GM23338 (cell line): ENCODE measurements around the gene ZFHX2. TPM values are rescaled to one million over a fixed set of nuclear protein-coding genes. Genes with fewer than 3 reads are reported as not detected.

ENCODE experiments used
- ATAC-seq: fragments of 200-7000 bp; cut with Tn5 transposase; 3 replicates; pipeline ENCODE4 v1.9.1; 2020
- DNase-seq: peaks from one replicate; pipeline ENCODE4 v3.0.0-alpha.2; 2015; ENCODE audit warnings: low spot score
- H2AFZ ChIP-seq: fragments of 200-600 bp; sonication (generic); 2 replicates; pipeline ENCODE4 v1.8.0; 2016; ENCODE audit warnings: antibody characterized with exemption, mild to moderate bottlenecking, moderate library complexity
- H3F3A ChIP-seq: fragments of 200-600 bp; sonication (generic); replicated peaks from 2 replicates; pipeline ENCODE4 v1.8.0; 2017; ENCODE audit warnings: antibody characterized with exemption, mixed run types, low read depth
- H3K27ac ChIP-seq: fragments of 200-600 bp; sonication (generic); 2 replicates; pipeline ENCODE4 v1.6.1; 2016; ENCODE audit warnings: low read depth
- H3K27me3 ChIP-seq: fragments of 200-600 bp; sonication (generic); 2 replicates; pipeline ENCODE4 v1.8.0; 2016; ENCODE audit warnings: mild to moderate bottlenecking, mixed run types, moderate library complexity; ENCODE audit not compliant: insufficient read depth
- H3K36me3 ChIP-seq: fragments of 200-600 bp; sonication (generic); 2 replicates; pipeline ENCODE4 v1.8.0; 2016; ENCODE audit warnings: mild to moderate bottlenecking; ENCODE audit not compliant: insufficient read depth
- H3K4me1 ChIP-seq: fragments of 200-600 bp; sonication (generic); 2 replicates; pipeline ENCODE4 v1.8.0; 2016; ENCODE audit warnings: mild to moderate bottlenecking, moderate library complexity; ENCODE audit not compliant: insufficient read depth
- H3K4me2 ChIP-seq: fragments of 200-600 bp; sonication (generic); 2 replicates; pipeline ENCODE4 v1.7.1; 2017; ENCODE audit warnings: mixed run types
- H3K4me3 ChIP-seq: fragments of 200-600 bp; sonication (generic); 2 replicates; pipeline ENCODE4 v1.6.1; 2016; ENCODE audit warnings: mixed run types
- H3K79me2 ChIP-seq: fragments of 200-600 bp; sonication (generic); replicated peaks from 2 replicates; pipeline ENCODE4 v1.8.0; 2017; ENCODE audit warnings: mild to moderate bottlenecking; ENCODE audit not compliant: insufficient read depth
- H3K9me2 ChIP-seq: fragments of 200-600 bp; sonication (generic); 2 replicates; pipeline ENCODE4 v1.8.0; 2017; ENCODE audit not compliant: insufficient read depth
- H4K20me1 ChIP-seq: fragments of 200-600 bp; sonication (generic); replicated peaks from 2 replicates; pipeline ENCODE4 v1.8.0; 2017; ENCODE audit warnings: mild to moderate bottlenecking; ENCODE audit not compliant: insufficient read depth
- H3K27ac Mint-ChIP-seq: 2 replicates; pipeline ENCODE4 v1.8.0; 2020; ENCODE audit warnings: inconsistent platforms, mild to moderate bottlenecking, moderate library complexity, mixed read lengths
- H3K27me3 Mint-ChIP-seq: 3 replicates; pipeline ENCODE4 v1.8.0; 2022; ENCODE audit warnings: low read depth, mild to moderate bottlenecking, moderate library complexity, mixed read lengths, inconsistent platforms; ENCODE audit not compliant: insufficient read depth, poor library complexity
- H3K36me3 Mint-ChIP-seq: 3 replicates; pipeline ENCODE4 v1.8.0; 2021; ENCODE audit warnings: low read depth, mild to moderate bottlenecking, inconsistent platforms, moderate library complexity, mixed read lengths
- H3K4me1 Mint-ChIP-seq: 3 replicates; pipeline ENCODE4 v1.8.0; 2020; ENCODE audit warnings: mild to moderate bottlenecking, inconsistent platforms, mixed read lengths
- H3K4me3 Mint-ChIP-seq: 3 replicates; pipeline ENCODE4 v1.8.0; 2021; ENCODE audit warnings: moderate library complexity, mild to moderate bottlenecking, inconsistent platforms, mixed read lengths
- H3K9me3 Mint-ChIP-seq: 3 replicates; pipeline ENCODE4 v1.8.0; 2020; ENCODE audit warnings: moderate library complexity, mild to moderate bottlenecking, inconsistent platforms, mixed read lengths
- CREB1 ChIP-seq: fragments of 250-450 bp; sonication (Bioruptor Pico); IDR thresholded peaks from 2 replicates; pipeline ENCODE4 v1.5.0; 2020; ENCODE audit warnings: low read depth, mild to moderate bottlenecking, moderate library complexity
- CTCF ChIP-seq, 2 experiments: fragments of 200-600 bp in 1 of 2; sonication (generic) in 1 of 2; conservative IDR thresholded peaks; 2 replicates each; pipeline versions ENCODE4 v1.5.1 to v1.6.1; 2016 to 2017; ENCODE audit warnings: antibody characterized with exemption in 2 of 2, low read depth in 2 of 2, mild to moderate bottlenecking in 2 of 2, moderate library complexity in 1 of 2
- ETS1 ChIP-seq: IDR thresholded peaks from 2 replicates; pipeline ENCODE4 v1.6.1; 2016; ENCODE audit warnings: antibody characterized with exemption
- EZH2 ChIP-seq: fragments of 200-600 bp; sonication (generic); IDR thresholded peaks from one replicate; pipeline ENCODE4 v1.8.0; 2017; ENCODE audit warnings: antibody characterized with exemption, mild to moderate bottlenecking, low read depth; ENCODE audit not compliant: unreplicated experiment
- EZH2phosphoT487 ChIP-seq: fragments of 200-600 bp; sonication (generic); IDR thresholded peaks from one replicate; pipeline ENCODE4 v1.8.1; 2018; ENCODE audit warnings: antibody characterized with exemption; ENCODE audit not compliant: unreplicated experiment
- JUNB ChIP-seq: IDR thresholded peaks from one replicate; pipeline ENCODE4 v1.6.1; 2016; ENCODE audit warnings: antibody characterized with exemption; ENCODE audit not compliant: unreplicated experiment
- NANOG ChIP-seq: IDR thresholded peaks from 2 replicates; pipeline ENCODE4 v1.6.1; 2016; ENCODE audit warnings: antibody characterized with exemption, borderline replicate concordance
- POLR2AphosphoS5 ChIP-seq: IDR thresholded peaks from 2 replicates; pipeline ENCODE4 v1.6.1; 2016; ENCODE audit warnings: antibody characterized with exemption, low read depth
- REST ChIP-seq: IDR thresholded peaks from one replicate; pipeline ENCODE4 v1.6.1; 2018; ENCODE audit warnings: antibody characterized with exemption; ENCODE audit not compliant: unreplicated experiment
- STAT1 ChIP-seq: IDR thresholded peaks from one replicate; pipeline ENCODE4 v1.6.1; 2016; ENCODE audit warnings: antibody characterized with exemption; ENCODE audit not compliant: unreplicated experiment
- ZNF114 ChIP-seq: fragments of 250-450 bp; sonication (Bioruptor Pico); IDR thresholded peaks from 2 replicates; pipeline ENCODE4 v1.5.0; 2020; ENCODE audit warnings: mild to moderate bottlenecking, moderate library complexity
- ZNF331 ChIP-seq: fragments of 250-450 bp; sonication (Bioruptor Pico); IDR thresholded peaks from 2 replicates; pipeline ENCODE4 v1.5.0; 2020; ENCODE audit warnings: low read depth, mild to moderate bottlenecking, moderate library complexity
- ZNF462 ChIP-seq: fragments of 250-450 bp; sonication (Bioruptor Pico); IDR thresholded peaks from 2 replicates; pipeline ENCODE4 v1.5.0; 2020; ENCODE audit warnings: mild to moderate bottlenecking, moderate library complexity
- polyA plus RNA-seq: library from polyadenylated mRNA; unstranded; fragments of >200 nt; fragmentation: Nextera tagmentation; extraction: Ambion mirVana; gene quantifications from 2 replicates; pipeline ENCODE4 v1.2.1, GENCODE V29; 2016
- total RNA-seq: library from RNA; depleted of rRNA; stranded (reverse); fragments of >200 nt; shearing (Covaris generic); gene quantifications from 2 replicates; pipeline ENCODE4 v1.2.3, GENCODE V29; 2014

Gene ZFHX2
- total and polyA plus RNA-seq, 2 experiments from 2014 or later: 11.6 to 18.5 TPM

- H3K27me3 Mint-ChIP-seq: peaks cover 21% of the 10 kb centered on the region
- H3K27ac Mint-ChIP-seq: no peak overlapping the region
- TF ChIP-seq REST (no peak), NANOG (no peak), EZH2phosphoT487 (no peak), ZNF462 (CRISPR knock-in tag) (no peak), CREB1 (CRISPR knock-in tag) (no peak), JUNB (no peak), CTCF (conservative IDR thresholded peaks at IDR 0.05; ENCODE audit: low read depth in 2 of 2) (no peak), POLR2AphosphoS5 (no peak), ETS1 (no peak), EZH2 (no peak), ZNF114 (CRISPR knock-in tag) (no peak), STAT1 (no peak), ZNF331 (CRISPR knock-in tag) (no peak)
- H3K27me3 ChIP-seq: no peaks in the 10 kb centered on the region
- H3K4me1 ChIP-seq: peaks cover 17% of the 10 kb centered on the region
- H3K4me3 ChIP-seq: no peak overlapping the region
- no peak overlapping the region for H2AFZ ChIP-seq
- peaks cover 55% of the 10 kb centered on the region for H3K4me1 Mint-ChIP-seq
- no peak overlapping the region for H3K4me2 ChIP-seq
- H3F3A ChIP-seq: peaks cover 5% of the 10 kb centered on the region
- H3K9me2 ChIP-seq: no peaks in the 10 kb centered on the region
- no peaks in the 10 kb centered on the region for H3K9me3 Mint-ChIP-seq
- ATAC-seq (no peak), DNase-seq (no peak)
- H3K36me3 Mint-ChIP-seq: peaks cover 54% of the 10 kb centered on the region
- H3K79me2 ChIP-seq: peaks cover 10% of the 10 kb centered on the region
- H3K27ac ChIP-seq: no peak overlapping the region
- H3K4me3 Mint-ChIP-seq: no peak overlapping the region
- no peaks in the 10 kb centered on the region; the same call in 1 of the 2 replicates for H4K20me1 ChIP-seq
- H3K36me3 ChIP-seq: peaks cover 8% of the 10 kb centered on the region; the same call in 1 of the 2 replicates
These were observed 17.7 kb downstream of the ZFHX2 start for GRCh38 chr14:23533652-23534435.
